LNCaP clone FGC (cell line): ENCODE measurements around the gene ADD1.
A peak's percentile ranks its signal among the peaks of the same experiment; 100 is the strongest.

ENCODE experiments used
- DNase-seq: peaks from one replicate; pipeline ENCODE4 v3.0.0-alpha.2; 2011; ENCODE audit warnings: low read depth
- H3K4me3 ChIP-seq: 2 replicates; pipeline ENCODE4 v1.5.1; 2011; ENCODE audit warnings: mild to moderate bottlenecking, low read depth, low read length, control low read depth
- TF ChIP-seq, protein P1 (sequence below): IDR thresholded peaks from 2 replicates; pipeline ENCODE4 v1.5.1; 2012; ENCODE audit warnings: mild to moderate bottlenecking; ENCODE audit not compliant: control insufficient read depth, insufficient read depth; ENCODE audit errors: extremely low read depth

ADD1 gene

DNA sequence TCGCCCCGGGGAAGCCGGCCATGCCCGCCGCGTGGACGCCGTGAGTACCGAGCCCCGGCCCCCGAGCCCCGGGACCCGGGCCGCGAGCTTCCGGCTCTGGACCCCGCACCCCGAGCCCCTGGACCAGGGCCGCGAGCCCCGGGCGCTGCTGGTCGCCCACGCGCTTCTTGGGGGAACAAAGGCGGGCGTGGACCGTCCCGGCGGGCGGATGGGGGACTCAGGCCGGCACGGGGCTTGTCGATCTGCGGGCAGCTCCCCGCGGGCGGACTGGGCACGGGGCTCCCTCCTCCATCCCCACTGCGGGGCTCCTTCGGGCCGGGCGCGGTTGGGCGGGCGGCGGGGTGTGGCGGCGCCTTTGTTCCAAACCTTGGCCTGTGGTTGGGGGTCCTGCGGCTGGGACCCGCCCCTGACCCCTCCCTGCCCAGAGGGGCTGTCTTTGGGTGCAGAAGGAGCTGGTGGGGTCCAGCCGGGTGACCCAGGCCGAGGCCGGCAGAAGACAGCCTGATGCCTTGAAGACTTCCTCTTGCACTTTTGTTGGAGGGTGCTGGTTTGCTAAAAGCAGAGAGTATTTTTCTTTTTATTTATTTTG lies 25.2 kb upstream of the ADD1 start:
- DNase-seq = no peak
- TF ChIP-seq, protein P1, sequence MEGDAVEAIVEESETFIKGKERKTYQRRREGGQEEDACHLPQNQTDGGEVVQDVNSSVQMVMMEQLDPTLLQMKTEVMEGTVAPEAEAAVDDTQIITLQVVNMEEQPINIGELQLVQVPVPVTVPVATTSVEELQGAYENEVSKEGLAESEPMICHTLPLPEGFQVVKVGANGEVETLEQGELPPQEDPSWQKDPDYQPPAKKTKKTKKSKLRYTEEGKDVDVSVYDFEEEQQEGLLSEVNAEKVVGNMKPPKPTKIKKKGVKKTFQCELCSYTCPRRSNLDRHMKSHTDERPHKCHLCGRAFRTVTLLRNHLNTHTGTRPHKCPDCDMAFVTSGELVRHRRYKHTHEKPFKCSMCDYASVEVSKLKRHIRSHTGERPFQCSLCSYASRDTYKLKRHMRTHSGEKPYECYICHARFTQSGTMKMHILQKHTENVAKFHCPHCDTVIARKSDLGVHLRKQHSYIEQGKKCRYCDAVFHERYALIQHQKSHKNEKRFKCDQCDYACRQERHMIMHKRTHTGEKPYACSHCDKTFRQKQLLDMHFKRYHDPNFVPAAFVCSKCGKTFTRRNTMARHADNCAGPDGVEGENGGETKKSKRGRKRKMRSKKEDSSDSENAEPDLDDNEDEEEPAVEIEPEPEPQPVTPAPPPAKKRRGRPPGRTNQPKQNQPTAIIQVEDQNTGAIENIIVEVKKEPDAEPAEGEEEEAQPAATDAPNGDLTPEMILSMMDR = no peak
- H3K4me3 ChIP-seq = peak overlapping the region; percentile 63

DNA sequence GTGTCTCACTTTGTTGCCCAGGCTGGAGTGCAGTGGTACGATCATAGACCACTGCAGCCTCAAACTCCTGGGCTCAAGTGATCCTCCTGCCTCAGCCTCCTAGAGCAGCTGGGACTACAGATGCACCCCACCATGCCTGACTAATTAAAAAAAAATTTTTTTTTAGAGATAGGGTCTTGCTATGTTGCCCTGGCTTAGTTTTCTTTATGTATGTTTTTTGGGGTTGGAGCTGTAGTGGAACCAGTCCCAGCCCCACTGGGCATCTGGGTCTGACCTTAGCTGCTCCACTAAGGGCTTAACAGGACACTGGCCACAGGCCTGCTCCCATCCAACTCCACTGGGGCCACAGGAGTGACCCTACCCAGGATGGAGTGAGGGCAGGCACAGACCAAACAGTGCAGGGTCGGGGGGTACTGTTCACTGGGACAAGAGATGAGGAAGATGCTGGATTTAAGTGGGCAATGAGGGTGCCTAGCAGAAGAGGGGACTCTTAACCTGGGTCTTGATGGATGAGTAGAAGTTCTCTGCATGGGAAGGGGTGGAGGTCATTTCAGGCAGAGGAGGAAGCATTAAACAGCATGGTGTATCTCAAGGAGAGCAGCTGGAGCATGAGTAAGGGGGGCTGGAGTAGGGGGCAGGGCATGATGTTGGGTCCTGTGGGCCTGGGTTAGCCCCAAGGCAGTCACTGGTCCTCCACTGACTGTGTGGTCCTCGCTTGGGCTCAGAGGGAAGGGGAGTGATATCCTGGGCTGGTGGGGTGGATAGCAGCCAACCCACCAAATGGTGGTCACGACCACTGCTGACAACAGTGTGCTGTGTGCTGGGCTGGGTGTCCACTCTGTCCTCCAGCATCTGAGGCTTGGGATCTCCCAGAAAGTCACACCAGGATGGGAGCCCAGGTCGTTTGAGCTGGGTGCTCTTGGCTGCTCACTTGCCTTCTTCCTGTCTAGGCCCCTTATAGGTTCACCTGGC lies 24.1 kb upstream of the ADD1 start:
- no peak for DNase-seq
- TF ChIP-seq, protein P1 = no peak
- H3K4me3 ChIP-seq = no peak overlapping the region; the same call in 1 of the 2 replicates

DNA sequence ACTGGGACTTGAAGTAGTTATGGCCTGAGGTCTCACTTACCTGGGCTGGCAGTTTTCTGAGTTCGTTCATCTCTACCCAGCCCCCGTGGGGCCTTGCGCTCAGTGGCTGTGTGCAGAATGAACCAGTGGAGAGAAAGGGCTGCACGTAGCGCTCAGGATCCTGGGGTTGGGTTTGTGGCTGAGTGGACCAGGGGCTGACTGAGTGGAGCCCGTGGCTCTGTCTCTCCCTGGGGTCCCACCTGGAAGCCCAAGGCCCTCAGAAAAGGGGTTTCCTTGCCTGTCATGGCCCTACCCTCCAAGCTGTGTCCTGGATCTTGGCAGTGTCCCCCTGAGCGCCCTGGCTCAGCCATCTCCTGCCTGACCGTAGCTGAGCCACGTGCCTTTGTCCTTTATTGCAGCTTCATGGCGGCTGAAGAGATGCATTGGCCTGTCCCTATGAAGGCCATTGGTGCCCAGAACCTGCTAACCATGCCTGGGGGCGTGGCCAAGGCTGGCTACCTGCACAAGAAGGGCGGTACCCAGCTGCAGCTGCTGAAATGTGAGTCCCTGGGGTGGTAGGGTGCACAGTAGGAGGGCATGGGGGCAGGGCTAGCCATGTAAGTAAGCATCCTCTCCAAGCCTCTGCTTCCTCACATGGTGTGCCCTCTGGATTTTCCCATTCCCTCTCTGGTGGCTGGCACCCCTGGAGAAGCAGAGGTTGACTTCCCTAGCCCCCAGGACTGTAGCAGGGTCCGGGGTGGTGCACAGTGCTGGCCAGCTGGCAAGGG lies 23.2 kb upstream of the ADD1 start:
- no peak overlapping the region for H3K4me3 ChIP-seq
- DNase-seq = no peak
- TF ChIP-seq, protein P1 = no peak

DNA sequence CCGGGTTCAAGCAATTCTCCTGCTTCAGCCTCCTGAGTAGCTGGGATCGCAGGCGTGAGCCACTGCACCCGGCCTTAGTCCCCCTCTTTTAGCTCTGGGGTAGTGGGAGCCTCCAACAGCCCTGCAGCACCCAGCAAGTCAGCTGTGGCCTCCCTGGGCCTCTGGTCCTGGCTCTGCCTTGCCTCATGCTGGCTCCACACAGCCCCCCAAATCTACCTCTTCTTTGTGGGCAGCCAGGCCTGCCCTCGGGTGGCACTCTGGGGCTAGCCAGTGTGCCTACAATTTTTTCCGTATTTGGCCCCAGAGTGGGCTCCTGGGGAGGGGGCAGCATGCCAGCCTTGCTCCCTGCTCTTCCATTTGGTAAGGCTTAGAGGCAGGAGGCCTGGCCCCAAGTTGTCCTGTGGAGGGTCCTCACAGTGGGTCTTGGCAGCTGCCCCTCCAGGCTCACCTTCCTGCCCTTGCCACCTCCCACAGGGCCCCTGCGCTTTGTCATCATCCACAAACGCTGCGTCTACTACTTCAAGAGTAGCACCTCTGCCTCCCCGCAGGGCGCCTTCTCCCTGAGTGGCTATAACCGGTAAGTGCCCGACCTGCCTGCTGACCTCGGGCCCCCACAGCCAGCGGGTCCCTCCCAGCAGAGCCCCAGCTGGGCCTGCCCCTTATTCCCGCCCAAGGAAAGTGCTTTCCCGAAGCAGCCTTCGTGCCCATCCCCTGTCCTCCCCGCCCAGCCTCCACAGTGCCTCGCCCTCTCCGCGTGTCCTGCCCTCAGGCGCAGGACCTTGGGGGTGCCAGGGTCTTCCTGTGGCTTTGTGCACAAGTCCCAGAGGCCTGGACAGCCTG lies 21.0 kb upstream of the ADD1 start:
- TF ChIP-seq, protein P1 = no peak
- H3K4me3 ChIP-seq = no peak overlapping the region
- no peak for DNase-seq

DNA sequence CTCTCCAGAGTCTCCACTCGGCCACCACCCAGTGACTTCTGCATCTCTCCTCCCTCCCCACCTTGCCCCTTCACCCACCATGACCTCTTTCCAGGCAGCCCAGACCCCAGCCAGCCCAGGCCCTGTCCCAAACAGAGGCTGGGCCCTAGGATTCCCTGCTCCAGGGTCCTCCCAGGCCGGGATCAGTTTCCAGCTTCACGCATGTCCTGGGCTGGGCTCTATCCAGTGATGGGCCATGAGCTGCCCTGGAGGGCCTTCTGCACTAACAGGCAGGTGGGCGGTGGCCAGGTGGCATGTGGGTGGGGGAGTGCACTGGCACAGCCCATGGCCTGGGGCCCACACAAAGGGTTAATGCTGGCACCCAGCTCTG lies 20.4 kb upstream of the ADD1 start:
- H3K4me3 ChIP-seq = no peak overlapping the region
- no peak for DNase-seq
- TF ChIP-seq, protein P1 = no peak

DNA sequence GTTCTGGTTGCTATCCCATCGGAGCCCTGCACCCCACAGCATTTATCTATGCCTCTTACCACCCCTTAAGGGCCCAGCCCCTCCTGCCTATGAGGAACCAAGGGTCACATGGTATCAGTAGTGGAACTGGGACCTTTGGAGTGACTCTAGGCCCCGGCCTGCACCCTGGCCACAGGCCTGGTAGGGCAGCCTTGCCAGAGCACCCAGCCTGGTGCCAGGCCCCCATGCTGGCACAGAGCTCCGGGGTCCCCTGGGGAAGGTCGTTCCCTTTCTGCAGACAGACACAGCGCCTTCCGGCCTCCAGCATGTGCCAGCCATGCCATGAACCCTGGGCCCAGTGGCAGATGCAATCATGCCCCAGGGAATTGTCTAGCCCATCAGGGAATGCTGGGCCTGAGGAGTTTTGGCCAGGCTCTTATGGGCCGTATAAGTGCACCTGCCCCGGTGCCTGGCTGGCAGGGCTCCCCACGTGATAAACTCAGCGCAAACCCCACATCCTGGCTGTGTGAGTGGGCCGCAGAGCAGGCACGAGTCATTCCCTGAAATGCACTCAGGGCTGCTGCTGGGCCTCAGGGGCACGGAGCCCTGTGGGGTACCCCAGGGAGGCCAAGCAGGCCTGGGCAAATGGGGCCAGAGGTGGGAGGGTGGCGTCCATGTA lies 19.8 kb upstream of the ADD1 start:
- DNase-seq = no peak
- TF ChIP-seq, protein P1 = no peak
- no peak overlapping the region for H3K4me3 ChIP-seq
